ENCODE measurements around the gene GCNA.

DNA sequence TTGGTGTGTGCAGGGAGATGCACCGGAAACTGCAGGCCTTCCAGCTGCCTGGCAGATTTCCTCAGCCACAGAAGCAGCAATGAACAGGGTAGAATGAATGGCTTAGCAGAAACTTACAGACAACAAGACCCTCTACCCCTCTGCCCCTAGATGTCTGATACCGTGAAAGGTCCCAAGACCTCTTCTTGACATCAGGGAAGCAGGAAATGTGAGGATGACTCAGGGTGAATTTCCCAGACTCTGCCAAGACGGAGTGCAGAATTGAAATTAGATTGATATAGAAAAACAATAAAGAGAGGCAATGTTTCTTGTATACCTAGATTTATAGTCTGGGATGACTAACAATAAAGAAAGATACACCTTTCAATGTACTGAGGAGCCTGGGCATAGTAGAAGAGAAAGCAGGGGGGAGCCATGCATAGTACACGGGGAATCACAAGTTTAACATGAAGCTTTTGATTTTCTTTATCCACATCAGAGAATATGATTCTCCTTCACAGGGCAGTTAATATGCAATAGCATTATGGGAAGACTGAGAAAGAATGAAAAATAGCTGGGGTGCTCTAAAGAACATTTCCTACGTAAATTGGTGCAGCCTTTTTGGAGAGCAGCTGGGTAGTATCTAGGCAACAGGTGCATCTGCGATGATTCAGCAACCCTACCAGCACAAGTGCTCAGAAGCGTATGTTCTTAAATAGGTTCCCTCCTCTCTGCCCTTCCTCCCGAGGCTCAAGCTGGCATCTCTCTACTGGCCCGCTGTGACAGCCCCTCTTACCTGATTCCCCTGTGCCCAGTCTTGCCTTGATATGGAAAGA lies 58.4 kb downstream of the GCNA start:
- TF ChIP-seq, protein P1, sequence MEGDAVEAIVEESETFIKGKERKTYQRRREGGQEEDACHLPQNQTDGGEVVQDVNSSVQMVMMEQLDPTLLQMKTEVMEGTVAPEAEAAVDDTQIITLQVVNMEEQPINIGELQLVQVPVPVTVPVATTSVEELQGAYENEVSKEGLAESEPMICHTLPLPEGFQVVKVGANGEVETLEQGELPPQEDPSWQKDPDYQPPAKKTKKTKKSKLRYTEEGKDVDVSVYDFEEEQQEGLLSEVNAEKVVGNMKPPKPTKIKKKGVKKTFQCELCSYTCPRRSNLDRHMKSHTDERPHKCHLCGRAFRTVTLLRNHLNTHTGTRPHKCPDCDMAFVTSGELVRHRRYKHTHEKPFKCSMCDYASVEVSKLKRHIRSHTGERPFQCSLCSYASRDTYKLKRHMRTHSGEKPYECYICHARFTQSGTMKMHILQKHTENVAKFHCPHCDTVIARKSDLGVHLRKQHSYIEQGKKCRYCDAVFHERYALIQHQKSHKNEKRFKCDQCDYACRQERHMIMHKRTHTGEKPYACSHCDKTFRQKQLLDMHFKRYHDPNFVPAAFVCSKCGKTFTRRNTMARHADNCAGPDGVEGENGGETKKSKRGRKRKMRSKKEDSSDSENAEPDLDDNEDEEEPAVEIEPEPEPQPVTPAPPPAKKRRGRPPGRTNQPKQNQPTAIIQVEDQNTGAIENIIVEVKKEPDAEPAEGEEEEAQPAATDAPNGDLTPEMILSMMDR (IDR thresholded peaks at IDR 0.05) = no peak
- no peak for TF ChIP-seq POLR2A (IDR thresholded peaks at IDR 0.05)

Data from esophagus squamous epithelium (tissue), 4 donors.